Activated naive CD4-positive, alpha-beta T cell treated with anti-CD3 and anti-CD28 coated beads, Interleukin-2, amount 50 U/mL, for 72 hours (primary cell): ENCODE data around the gene MTFP1. TPM values are rescaled to one million over a fixed set of nuclear protein-coding genes. Genes with fewer than 3 reads are reported as not detected.
A peak's percentile ranks its signal among the peaks of the same experiment; 100 is the strongest.

Experiments used
- ATAC-seq, 2 donors: fragments of 150-1000 bp; cut with Tn5 transposase; 2 replicates each; pipeline ENCODE4 v1.10.0; 2021; ENCODE audit warnings: mild to moderate bottlenecking in 2 of 2, moderate library complexity in 2 of 2
- DNase-seq, 2 donors: peaks; one replicate each; pipeline ENCODE4 v3.0.0; 2021 to 2022; ENCODE audit warnings: low spot score in 2 of 2
- H3K27ac Mint-ChIP-seq, 2 donors: one replicate each; pipeline ENCODE4 v1.8.0; 2022; ENCODE audit warnings: mild to moderate bottlenecking in 2 of 2, mixed read lengths in 2 of 2
- H3K36me3 Mint-ChIP-seq, 2 donors: one replicate each; pipeline ENCODE4 v1.8.0; 2022; ENCODE audit warnings: mixed read lengths in 2 of 2
- H3K9me3 Mint-ChIP-seq, 2 donors: one replicate each; pipeline ENCODE4 v1.8.0; 2022; ENCODE audit warnings: mixed read lengths in 2 of 2
- total RNA-seq, 2 donors: library from RNA; stranded (reverse); gene quantifications; one replicate each; pipeline ENCODE4 v1.2.3, GENCODE V29; 2022

MTFP1 gene
- total RNA-seq, 2 donors from 2014 or later: 17.9 to 68.3 TPM

DNA sequence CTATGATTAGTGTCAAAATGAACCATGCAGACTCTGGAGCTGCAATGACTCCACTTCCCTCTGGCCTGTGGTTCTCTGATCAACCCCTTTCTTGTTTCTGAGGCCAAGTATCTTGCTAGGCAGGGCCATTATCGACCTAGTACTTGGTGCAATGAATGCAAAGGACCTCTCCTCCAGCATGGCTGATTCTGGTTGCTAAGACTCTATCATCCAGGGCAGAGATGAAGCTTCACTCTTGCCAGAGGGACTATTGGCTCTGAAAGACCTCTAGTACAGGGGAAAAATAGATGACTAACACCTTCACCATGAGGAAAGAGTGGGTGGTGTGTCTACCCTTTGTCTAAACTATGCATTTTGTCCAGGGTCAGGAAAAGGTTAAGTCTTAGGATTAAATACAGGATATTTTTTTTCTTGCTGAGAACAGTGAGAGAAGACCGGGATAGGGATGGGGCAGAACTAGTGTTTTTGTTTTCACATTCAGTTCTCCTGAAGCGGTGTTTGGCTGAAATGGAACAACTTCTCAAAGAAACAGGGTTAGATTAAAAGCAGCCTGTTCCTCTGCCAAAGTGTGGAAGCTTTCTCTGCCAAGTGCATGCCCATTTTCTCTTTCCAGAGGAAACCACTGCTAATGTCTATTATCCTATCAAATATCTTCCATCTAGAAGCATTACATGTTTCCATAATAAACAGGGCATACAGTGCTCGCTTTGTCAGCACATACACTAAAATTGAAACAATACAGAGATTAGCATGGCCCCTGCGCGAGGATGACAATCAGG lies 5.0 kb upstream of the MTFP1 start:
- H3K27ac Mint-ChIP-seq: peak overlapping the region; percentile 18 to 85
- ATAC-seq (peak in 1 of 2 donors; percentile 8), DNase-seq (no peak)
- H3K36me3 Mint-ChIP-seq: peaks cover 24 to 46% of the 10 kb centered on the region in 2 donors
- no peaks in the 10 kb centered on the region for H3K9me3 Mint-ChIP-seq

DNA sequence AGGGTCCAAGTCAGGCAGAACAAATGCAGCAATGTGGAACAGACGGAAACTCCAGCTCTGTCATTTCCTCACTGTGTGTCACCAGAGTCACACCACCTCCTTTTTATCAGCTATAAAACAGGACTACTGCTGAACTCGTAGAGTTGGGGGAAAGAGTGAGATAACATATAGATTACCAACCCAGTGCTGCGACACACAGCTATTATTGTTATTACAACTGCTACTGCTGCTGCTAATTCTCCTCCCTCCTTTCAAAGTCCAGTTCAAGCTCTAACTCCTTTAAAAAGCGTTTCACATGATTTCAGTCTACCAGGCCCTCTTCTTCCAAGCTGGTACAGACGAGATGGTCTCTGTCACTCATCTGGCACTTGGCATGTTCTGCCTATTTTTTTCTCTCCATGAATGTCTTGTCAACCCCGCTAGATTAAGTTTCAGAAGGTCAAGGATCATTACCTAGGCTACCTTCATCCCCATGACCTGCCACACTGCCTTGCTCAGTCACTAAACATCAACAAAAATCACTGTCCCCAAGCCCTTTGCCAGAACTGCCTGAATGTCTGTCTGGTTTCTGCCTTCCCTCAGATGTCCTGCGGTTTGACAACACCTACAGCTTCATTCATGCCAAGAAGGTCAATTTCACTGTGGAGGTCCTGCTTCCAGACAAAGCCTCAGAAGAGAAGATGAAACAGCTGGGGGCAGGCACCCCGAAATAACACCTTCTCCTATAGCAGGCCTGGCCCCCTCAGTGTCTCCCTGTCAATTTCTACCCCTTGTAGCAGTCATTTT lies 3.7 kb upstream of the MTFP1 start:
- H3K9me3 Mint-ChIP-seq: no peaks in the 10 kb centered on the region
- DNase-seq (no peak), ATAC-seq (no peak)
- H3K27ac Mint-ChIP-seq: peak overlapping the region; percentile 95 to 97
- H3K36me3 Mint-ChIP-seq: peaks cover 19 to 44% of the 10 kb centered on the region in 2 donors

DNA sequence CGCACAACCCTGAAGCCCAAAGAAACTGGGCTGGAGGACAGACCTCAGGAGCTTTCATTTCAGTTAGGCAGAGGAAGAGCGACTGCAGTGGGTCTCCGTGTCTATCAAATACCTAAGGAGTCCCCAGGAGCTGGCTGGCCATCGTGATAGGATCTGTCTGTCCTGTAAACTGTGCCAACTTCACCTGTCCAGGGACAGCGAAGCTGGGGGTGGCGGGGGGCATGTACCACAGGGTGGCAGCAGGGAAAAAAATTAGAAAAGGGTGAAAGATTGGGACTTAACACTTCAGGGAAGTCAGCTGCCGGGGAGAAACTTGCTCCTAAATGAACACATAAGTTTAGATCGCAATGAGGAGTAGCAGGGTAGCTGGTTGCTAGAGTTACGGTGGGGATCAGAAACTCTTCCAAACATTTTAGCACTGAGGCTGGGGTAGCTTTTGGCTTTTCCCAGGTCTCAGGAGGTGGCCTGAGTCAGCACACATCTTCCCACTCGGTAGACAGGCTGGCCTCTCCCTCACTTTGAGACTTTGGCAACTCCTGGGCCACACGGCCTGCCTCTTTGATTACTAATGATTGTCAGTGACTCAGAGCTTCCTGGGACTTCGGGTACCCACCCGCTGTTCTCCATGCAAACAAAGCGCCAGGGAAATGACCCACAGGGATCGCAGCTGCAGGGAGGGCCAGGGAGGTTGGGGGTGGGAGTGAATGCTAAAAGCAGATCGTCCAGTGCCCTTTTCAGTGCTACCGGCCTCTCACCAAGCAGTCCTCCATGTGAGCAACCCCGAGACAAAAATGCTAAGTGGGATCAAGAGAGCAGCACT lies 2.9 kb upstream of the MTFP1 start:
- DNase-seq: peak; percentile 26 to 77

DNA sequence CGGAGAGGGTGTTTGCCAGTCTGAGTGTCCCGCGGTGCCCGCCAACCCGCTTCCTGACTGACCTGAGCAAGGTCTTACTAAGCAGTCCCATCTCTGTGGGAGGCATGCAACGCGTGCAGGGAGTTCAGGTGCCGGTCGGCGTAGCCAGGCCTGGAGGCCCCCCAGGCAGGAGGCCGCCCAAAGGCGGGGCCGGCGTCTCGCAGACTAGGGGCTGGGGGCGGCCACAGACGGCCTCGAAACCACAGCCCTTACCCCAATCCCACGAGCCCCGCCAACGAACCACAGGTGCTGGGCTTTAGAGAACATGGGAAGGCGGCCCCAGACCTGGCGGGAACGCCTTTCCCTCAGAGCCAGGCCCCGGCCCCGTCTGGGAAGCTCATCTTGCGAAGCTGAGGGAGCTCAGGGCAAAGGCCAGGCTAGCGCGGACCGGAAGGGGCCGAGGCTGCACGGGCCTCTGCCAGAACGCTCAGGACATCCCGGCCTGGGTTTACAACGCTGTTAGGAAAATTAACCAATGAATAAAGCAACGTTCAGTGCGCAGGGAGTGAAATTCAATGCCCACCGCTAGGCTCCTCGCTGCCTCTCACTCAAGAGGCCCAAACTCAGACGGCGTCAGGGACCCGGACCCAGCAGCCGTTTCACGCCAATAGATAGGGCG lies 2.1 kb upstream of the MTFP1 start:
- DNase-seq (peak; percentile 50 to 82), ATAC-seq (peak; percentile 5 to 48)
- Mint-ChIP-seq H3K36me3 (peaks cover 19 to 43% of the 10 kb centered on the region in 2 donors), H3K9me3 (no peaks in the 10 kb centered on the region), H3K27ac (peak overlapping the region; percentile 95 to 98)

More for the DNA sequence above, 2.9 kb upstream of the MTFP1 start:
- H3K36me3 Mint-ChIP-seq: peaks cover 19 to 47% of the 10 kb centered on the region in 2 donors
- ATAC-seq: peak in 1 of 2 donors; percentile 29
- H3K9me3 Mint-ChIP-seq: no peaks in the 10 kb centered on the region
- H3K27ac Mint-ChIP-seq: peak overlapping the region; percentile 95 to 97

DNA sequence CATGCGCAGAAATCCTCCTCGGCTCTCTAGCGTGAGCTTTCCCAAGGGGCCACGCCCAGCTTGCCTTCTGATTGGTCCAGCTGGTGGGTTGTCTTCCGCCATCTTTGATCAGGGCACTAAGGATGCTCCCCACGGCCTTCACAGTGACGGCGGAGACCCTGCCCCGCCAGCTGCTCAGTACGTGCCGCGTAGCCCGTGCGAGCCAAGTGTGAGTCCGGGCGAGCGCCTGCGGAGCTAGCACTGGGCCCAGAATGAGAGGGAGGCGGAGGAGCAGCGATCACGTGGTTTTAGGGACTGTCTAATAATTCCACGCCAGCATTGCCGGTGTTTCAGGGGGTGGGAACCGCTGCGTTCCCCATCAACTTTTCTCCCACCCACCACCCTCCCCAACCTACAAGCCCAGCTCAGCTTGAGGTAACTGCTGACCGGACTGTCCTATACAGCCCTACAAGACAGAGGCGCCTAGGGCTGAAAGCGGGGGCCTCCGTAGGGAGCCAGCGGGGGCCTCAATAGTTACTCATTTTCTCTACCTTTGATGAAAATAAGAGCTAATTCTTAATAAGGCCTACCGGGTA lies 1.5 kb upstream of the MTFP1 start:
- no peaks in the 10 kb centered on the region for H3K9me3 Mint-ChIP-seq
- peak; percentile 96 to 98 for DNase-seq
- ATAC-seq: peak; percentile 77 to 92
- peaks cover 19 to 41% of the 10 kb centered on the region in 2 donors for H3K36me3 Mint-ChIP-seq
- peak overlapping the region; percentile 95 to 98 for H3K27ac Mint-ChIP-seq

DNA sequence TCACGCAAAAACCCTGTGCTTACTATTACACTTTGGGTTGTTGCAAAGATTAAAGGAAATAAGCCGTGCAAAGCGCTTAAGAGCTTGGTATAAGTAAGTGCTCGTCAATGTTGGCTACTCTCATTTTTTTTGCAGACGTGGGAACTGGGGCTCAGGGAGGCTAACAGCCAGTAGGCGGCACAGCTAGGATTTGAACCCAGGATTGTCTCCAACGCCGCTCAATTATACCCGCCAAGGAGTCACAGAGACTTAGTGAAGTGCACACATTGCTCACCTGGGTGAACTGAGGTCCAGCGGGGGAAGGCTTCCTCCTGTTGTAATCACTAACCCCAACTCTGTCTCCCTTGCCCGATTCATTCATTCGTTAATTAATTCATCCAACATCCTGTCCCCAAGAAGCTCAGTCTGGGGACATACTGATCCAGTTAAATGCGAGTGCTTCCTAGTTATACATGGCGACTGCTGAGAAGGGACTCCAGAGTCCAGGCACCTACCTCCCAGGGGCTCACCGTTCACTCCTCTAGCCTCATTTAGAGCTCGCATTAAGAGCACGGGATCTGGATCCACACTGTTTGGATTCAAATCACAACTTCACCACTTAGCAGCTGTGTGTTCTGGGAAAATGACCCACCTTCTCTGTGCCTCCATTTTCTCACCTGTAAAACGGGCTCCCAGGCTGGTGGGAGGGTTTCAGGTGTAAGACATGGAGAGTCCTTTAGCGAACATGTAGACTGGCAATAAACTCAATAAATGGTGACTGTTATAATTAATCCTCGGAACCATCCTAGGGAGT lies 838 bp upstream of the MTFP1 start:
- peak overlapping the region; percentile 90 to 95 for H3K27ac Mint-ChIP-seq
- DNase-seq: peak in 1 of 2 donors; percentile 28
- no peak for ATAC-seq
- H3K36me3 Mint-ChIP-seq: peaks cover 19 to 41% of the 10 kb centered on the region in 2 donors
- no peaks in the 10 kb centered on the region for H3K9me3 Mint-ChIP-seq

DNA sequence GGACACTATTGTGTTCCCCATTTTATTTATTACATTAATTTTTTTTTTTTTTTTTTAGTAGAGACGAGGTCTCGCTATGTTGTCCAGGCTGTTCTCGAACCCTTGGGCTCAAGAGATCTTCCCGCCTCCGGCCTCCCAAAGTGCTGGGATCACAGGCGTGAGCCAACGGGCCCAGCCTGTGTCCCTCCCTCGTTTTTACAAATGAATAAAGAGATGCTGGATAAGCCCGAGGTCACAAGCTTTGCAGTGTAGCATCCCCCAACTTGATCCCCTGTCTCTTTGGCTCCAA lies 297 bp upstream of the MTFP1 start:
- Mint-ChIP-seq H3K27ac (peak overlapping the region; percentile 95 to 97), H3K9me3 (no peaks in the 10 kb centered on the region), H3K36me3 (peaks cover 15 to 36% of the 10 kb centered on the region in 2 donors)
- DNase-seq: no peak
- ATAC-seq: no peak

DNA sequence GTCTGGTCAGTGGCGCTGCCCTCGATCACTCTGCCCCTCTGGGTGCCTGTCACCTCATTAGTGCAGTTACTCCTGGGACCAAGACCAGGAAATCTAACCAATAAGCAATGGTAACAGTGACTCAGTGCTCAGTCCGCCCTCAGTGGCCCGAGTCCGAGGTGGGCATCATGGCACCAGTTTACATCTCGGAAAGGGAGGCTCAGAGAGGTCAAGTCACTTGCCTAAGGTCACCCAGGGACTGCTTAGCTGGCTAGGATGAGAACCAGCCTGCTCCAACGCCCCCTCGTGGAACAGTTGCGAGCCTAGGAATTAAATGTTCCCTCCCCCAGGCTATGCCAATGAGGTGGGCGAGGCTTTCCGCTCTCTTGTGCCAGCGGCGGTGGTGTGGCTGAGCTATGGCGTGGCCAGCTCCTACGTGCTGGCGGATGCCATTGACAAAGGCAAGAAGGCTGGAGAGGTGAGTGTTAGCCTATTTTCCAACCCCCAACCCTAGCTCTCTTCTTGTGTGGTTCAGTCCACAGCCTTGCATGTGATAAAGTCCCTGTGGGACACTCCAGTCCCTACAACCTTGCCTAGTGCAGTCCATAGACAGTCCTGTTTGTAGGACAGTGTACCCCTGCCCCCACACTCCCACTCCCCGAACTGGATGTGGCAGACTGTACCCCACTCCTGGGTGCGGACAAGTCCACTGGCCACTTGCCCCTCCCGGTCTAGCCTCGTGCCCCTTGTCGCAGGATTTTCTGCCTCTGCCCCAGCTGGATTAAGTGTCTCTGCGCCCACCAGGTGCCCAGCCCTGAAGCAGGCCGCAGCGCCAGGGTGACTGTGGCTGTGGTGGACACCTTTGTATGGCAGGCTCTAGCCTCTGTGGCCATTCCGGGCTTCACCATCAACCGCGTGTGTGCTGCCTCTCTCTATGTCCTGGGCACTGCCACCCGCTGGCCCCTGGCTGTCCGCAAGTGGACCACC lies 1.1 kb downstream of the MTFP1 start:
- Mint-ChIP-seq H3K9me3 (no peaks in the 10 kb centered on the region), H3K27ac (peak overlapping the region; percentile 93 to 95), H3K36me3 (peaks cover 12 to 34% of the 10 kb centered on the region in 2 donors)
- DNase-seq: peak; percentile 87
- peak; percentile 40 to 52 for ATAC-seq

DNA sequence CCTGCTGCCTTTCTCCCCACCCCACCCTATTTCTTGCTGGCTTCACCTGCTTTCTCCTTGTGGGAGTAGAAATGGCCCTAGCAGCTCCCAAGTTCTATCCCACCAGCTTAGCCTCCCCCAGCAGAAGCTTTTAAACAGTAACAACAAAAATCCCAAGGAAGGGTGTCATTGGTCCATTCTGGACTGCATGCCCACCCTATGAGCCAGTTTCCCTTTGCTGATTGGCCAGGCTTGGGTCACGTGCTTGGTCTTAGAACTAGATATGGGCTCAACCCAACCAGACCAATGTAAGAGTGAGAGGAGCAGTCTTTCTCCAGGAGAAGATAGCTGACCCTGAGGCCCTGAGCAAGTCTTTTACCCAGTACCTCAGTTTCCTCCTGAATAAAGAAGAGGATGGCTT lies 2.3 kb downstream of the MTFP1 start:
- Mint-ChIP-seq H3K36me3 (peaks cover 12 to 22% of the 10 kb centered on the region in 2 donors), H3K9me3 (no peaks in the 10 kb centered on the region), H3K27ac (no peak overlapping the region)
- DNase-seq (no peak), ATAC-seq (no peak)

DNA sequence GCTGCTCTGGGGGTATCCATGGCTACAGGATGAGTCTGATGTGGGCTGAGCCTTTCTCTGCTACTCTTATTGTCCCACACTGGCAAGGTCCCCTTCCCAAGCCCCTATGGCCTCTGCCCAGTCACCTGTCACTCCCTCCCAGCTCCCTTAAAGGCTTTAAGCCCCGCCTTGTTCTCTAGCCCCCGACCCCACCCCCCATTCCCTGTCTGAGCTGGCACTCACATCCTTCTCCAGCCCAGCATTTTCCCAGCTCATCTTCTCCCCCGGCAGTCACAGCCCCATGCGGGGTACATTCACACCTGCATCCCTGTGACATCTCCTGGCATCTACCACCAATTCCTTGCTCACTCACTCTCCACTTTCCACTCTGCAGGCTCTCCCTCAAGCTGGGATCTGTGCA lies 4.3 kb downstream of the MTFP1 start:
- DNase-seq (no peak), ATAC-seq (no peak)
- peaks cover 0 to 4% of the 10 kb centered on the region in 2 donors for H3K9me3 Mint-ChIP-seq
- H3K36me3 Mint-ChIP-seq: peaks cover 12 to 26% of the 10 kb centered on the region in 2 donors
- peak overlapping the region in 1 of 2 donors; percentile 76 for H3K27ac Mint-ChIP-seq

DNA sequence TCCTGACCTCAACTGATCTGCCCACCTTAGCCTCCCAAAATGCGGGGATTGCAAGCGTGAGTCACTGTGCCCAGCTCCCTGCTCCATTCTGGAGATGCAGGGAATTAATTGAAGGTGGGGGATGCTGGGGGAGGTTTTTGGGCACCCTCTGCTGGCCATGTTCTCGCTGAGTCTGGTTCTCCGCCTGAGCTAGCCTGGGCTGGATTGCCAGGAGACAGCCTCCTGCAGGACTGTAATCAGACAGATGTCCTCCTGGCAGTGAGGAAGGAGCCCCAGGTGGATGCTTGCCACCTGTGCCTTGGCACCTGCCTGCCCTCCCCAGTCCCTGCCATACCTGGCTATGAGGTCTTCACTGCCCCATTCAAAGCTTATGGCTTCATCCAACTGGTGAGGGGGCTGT lies 5.4 kb downstream of the MTFP1 start:
- peaks cover 9 to 12% of the 10 kb centered on the region in 2 donors for H3K9me3 Mint-ChIP-seq
- no peak for ATAC-seq
- DNase-seq: no peak
- peaks cover 14 to 31% of the 10 kb centered on the region in 2 donors for H3K36me3 Mint-ChIP-seq
- no peak overlapping the region for H3K27ac Mint-ChIP-seq

DNA sequence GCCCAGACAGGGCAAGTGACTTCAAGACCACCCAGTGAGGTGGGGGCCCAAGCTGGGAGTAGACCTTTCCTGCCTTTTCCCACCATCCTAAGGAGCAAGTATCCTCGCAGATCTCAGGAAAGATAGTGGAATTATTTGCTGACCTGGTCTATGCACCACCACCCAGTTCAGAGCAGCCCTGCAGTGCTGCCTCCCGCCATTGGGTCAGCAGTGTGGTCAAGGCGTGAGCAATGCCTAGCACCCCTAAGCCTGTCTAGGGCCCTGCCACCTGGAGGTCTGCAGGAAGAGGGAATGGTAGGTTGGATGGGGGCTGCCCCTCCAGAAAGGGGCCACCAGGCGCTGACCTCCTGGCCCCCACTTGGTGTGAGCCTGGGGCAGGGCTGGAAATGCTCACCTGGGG lies 6.5 kb downstream of the MTFP1 start:
- Mint-ChIP-seq H3K27ac (no peak overlapping the region), H3K36me3 (peaks cover 14 to 21% of the 10 kb centered on the region in 2 donors), H3K9me3 (peaks cover 10 to 16% of the 10 kb centered on the region in 2 donors)
- ATAC-seq: no peak
- DNase-seq: no peak

DNA sequence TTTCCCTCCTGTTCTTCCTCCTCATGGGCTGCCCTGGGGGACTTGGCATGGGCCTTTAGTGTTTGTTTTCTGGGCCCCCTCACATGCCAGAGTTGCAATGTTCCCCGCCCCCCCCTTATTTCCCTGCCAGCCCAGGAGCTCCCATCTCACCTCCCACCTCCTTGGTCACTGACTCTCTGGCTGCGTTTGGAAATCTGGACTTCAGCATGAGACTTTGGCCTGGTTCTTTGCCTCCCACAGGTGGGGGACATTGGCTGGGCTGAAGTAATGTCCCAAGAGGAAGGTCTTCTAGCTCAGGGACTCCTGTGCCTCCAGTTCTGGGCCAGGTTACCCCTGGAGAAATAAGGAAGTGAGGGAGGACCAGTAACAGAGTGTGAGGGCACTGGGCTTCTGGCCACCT lies 7.0 kb downstream of the MTFP1 start:
- no peak for ATAC-seq
- Mint-ChIP-seq H3K27ac (no peak overlapping the region), H3K36me3 (peaks cover 16 to 19% of the 10 kb centered on the region in 2 donors), H3K9me3 (peaks cover 10 to 16% of the 10 kb centered on the region in 2 donors)
- no peak for DNase-seq

DNA sequence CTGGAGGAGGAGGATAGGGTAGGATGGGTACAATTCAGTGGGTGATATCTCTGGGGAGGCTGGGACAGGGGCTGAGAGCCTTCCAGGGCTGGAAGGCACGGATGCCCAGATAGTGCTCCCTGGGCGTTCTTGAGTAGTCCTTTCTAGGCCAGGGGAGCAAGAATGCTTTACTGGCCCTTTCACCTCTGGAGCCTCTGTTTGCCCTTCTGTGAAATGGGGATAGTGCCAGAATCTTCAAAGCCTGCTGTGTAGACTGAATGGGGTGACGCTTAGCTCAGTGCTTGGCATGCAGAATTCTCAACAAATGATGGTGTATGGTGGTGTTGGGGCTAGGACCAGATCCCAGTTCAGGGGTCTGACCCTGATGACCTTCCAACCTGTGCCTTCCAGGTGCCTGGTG lies 7.7 kb downstream of the MTFP1 start:
- Mint-ChIP-seq H3K9me3 (peaks cover 10 to 16% of the 10 kb centered on the region in 2 donors), H3K27ac (no peak overlapping the region), H3K36me3 (peaks cover 16 to 19% of the 10 kb centered on the region in 2 donors)
- no peak for DNase-seq
- ATAC-seq: no peak
